ENCODE data around the gene PROSER2. TPM values are rescaled to one million over a fixed set of nuclear protein-coding genes. Genes with fewer than 3 reads are reported as not detected.

The PROSER2 gene
- total RNA-seq, 4 donors from 2014 or later, result 2.5 to 5.9 (median 3.7) TPM

GRCh38 chr10:11835061-11835460 is 11.9 kb downstream of the PROSER2 start:
- no peak for DNase-seq (ENCODE audit: extremely low spot score)
- Histone ChIP-seq H3K27ac (replicated peaks in 1 of 4) (no peak overlapping the region), H3K27me3 (peaks cover 0 to 4% (median 0%) of the 10 kb centered on the region in 4 donors), H3K9me3 (no peaks in the 10 kb centered on the region), H3K4me1 (no peaks in the 10 kb centered on the region), H3K36me3 (no peaks in the 10 kb centered on the region), H3K4me3 (no peak overlapping the region)
- 83% methylated on average over 6 of the region's 6 CpGs for WGBS
- TF ChIP-seq POLR2AphosphoS5 (IDR thresholded peaks at IDR 0.05), result no peak
- no peak for TF ChIP-seq POLR2A (IDR thresholded peaks at IDR 0.05; ENCODE audit: low read depth)
- no peak for TF ChIP-seq EP300 (IDR thresholded peaks at IDR 0.05)
- TF ChIP-seq, protein P1, sequence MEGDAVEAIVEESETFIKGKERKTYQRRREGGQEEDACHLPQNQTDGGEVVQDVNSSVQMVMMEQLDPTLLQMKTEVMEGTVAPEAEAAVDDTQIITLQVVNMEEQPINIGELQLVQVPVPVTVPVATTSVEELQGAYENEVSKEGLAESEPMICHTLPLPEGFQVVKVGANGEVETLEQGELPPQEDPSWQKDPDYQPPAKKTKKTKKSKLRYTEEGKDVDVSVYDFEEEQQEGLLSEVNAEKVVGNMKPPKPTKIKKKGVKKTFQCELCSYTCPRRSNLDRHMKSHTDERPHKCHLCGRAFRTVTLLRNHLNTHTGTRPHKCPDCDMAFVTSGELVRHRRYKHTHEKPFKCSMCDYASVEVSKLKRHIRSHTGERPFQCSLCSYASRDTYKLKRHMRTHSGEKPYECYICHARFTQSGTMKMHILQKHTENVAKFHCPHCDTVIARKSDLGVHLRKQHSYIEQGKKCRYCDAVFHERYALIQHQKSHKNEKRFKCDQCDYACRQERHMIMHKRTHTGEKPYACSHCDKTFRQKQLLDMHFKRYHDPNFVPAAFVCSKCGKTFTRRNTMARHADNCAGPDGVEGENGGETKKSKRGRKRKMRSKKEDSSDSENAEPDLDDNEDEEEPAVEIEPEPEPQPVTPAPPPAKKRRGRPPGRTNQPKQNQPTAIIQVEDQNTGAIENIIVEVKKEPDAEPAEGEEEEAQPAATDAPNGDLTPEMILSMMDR (IDR thresholded peaks at IDR 0.05), result no peak
- intact Hi-C loops (cut with DNase I), result no loop called here

GRCh38 chr10:11835704-11836103 is 12.5 kb downstream of the PROSER2 start:
- Histone ChIP-seq H3K4me3 (no peak overlapping the region), H3K27ac (replicated peaks in 1 of 4) (no peak overlapping the region), H3K9me3 (no peaks in the 10 kb centered on the region), H3K36me3 (no peaks in the 10 kb centered on the region), H3K4me1 (no peaks in the 10 kb centered on the region), H3K27me3 (peaks cover 0 to 4% (median 0%) of the 10 kb centered on the region in 4 donors)
- TF ChIP-seq POLR2AphosphoS5 (IDR thresholded peaks at IDR 0.05), result no peak
- TF ChIP-seq EP300 (IDR thresholded peaks at IDR 0.05), result no peak
- TF ChIP-seq, protein P1 (IDR thresholded peaks at IDR 0.05), result no peak
- TF ChIP-seq POLR2A (IDR thresholded peaks at IDR 0.05; ENCODE audit: low read depth), result no peak
- intact Hi-C loops (cut with DNase I), result no loop called here
- DNase-seq (ENCODE audit: extremely low spot score), result no peak
- 89% methylated on average over 8 of the region's 8 CpGs for WGBS

DNA sequence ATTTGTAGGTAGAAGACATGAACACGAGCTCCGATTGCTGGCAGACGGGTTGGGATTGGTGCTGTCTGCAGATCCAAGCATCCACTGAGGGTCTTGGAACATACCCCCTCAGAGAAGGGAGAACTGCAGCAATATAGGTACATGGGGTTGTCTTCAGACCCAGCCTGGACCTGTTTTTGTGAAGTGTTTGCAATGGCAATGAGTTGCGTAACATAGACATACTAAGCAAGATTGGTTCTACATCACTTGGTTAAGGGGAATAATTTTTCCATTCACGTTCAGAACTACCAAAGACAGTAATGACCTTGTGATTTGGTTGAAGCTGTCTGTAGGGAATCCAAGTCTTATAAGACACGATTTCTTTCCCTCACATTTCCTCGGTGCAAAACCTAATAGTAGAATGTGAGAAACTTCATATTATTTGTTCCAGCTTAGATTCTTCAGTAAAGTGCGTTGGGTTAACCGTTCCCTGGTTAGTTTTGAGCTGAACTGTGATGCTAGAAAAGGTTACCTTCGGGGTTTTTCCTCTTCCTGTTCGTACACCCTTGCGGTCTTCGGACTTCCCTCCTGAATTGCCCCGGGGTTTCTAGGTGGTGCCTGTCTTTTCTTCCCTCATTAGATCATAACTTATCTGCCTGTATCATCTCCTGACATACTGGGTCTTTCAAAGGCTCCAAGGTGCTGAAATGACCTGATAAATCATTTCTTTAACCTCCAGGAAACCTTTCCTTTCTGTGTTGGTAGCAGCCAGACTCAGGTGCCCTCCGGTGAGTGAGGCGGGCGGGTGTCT is 14.4 kb downstream of the PROSER2 start:
- no peak for DNase-seq (ENCODE audit: extremely low spot score)
- no peaks in the 10 kb centered on the region for H3K4me1 ChIP-seq
- H3K27ac ChIP-seq (replicated peaks in 1 of 4), result no peak overlapping the region
- 89% methylated on average over 17 of the region's 17 CpGs for WGBS
- TF ChIP-seq, protein P1 (IDR thresholded peaks at IDR 0.05), result no peak
- TF ChIP-seq EP300 (IDR thresholded peaks at IDR 0.05) (no peak), POLR2A (IDR thresholded peaks at IDR 0.05; ENCODE audit: low read depth) (no peak), POLR2AphosphoS5 (IDR thresholded peaks at IDR 0.05) (no peak)
- intact Hi-C loops (cut with DNase I), result no loop called here
- no peak overlapping the region for H3K4me3 ChIP-seq
- H3K27me3 ChIP-seq, result peaks cover 0 to 4% (median 0%) of the 10 kb centered on the region in 4 donors
- H3K36me3 ChIP-seq, result no peaks in the 10 kb centered on the region
- H3K9me3 ChIP-seq, result no peaks in the 10 kb centered on the region

DNA sequence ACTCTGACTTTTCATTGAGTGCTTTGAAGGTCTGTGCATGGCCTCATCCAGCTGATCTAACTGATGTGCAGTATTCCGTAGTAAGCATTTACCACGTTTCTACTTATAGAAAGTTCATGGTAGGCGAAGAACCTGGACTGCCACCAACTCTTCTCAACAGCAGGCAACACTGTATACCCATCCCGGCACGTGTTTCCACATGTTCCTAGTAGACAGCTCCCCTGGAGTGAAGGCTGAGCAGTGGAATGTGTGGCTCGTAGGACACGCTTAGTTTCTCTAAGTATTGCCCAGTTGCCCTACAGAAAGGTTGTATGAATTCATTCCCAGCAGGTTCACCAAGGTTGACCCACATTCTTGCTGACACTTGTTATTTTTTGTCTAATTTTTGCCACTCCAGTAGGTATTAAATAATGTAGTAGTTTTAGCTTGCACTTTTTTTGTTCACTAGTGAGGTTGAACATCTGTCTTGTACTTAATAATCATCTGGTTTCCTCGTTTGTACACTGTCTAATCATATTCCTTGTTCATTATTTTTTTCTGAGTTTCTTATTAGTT is 15.2 kb downstream of the PROSER2 start:
- DNase-seq (ENCODE audit: extremely low spot score), result no peak
- H3K27ac ChIP-seq (replicated peaks in 1 of 4), result no peak overlapping the region
- H3K36me3 ChIP-seq, result no peaks in the 10 kb centered on the region
- H3K4me1 ChIP-seq, result no peaks in the 10 kb centered on the region
- intact Hi-C loops (cut with DNase I), result no loop called here
- H3K4me3 ChIP-seq, result no peak overlapping the region
- 87% methylated on average over 8 of the region's 8 CpGs for WGBS
- TF ChIP-seq POLR2AphosphoS5 (IDR thresholded peaks at IDR 0.05), result no peak
- TF ChIP-seq EP300 (IDR thresholded peaks at IDR 0.05), result no peak
- TF ChIP-seq, protein P1 (IDR thresholded peaks at IDR 0.05), result no peak
- no peak for TF ChIP-seq POLR2A (IDR thresholded peaks at IDR 0.05; ENCODE audit: low read depth)
- no peaks in the 10 kb centered on the region for H3K9me3 ChIP-seq
- H3K27me3 ChIP-seq, result peaks cover 0 to 3% (median 0%) of the 10 kb centered on the region in 4 donors

All from esophagus muscularis mucosa (tissue), 4 donors.